ENCODE results near the gene NOP9.

Gene NOP9

GRCh38 chr14:24307575-24308341 lies 8.1 kb downstream of the NOP9 start, which contains the start of gene CIDEB:
Gene CIDEB, minus strand, starts transcription at chr14:24307977. Its CDS starts 119 bp downstream, at chr14:24307858.
- peak in 1 of 2 donors; percentile 39 for DNase-seq (ENCODE audit: extremely low read depth in 1 of 2, low read depth in 1 of 2)

- DNase-seq (ENCODE audit: extremely low read depth in 1 of 2, low read depth in 1 of 2): no peak
Observed at GRCh38 chr14:24308342-24309124, 8.9 kb downstream of the NOP9 start.

GRCh38 chr14:24309538-24310264 lies 10.1 kb downstream of the NOP9 start, which contains the start of gene LTB4R2:
Gene LTB4R2, plus strand, starts transcription at chr14:24310140. Its CDS starts 525 bp downstream, at chr14:24310665.
- no peak for DNase-seq (ENCODE audit: extremely low read depth in 1 of 2, low read depth in 1 of 2)

- no peak for DNase-seq (ENCODE audit: extremely low read depth in 1 of 2, low read depth in 1 of 2)
Observed at GRCh38 chr14:24310265-24310645, 10.6 kb downstream of the NOP9 start.

GRCh38 chr14:24310646-24311604 lies 11.3 kb downstream of the NOP9 start, which contains the start of gene LTB4R:
Gene LTB4R, plus strand, starts transcription at chr14:24311502. Its CDS starts 4,150 bp downstream, at chr14:24315652.
- DNase-seq (ENCODE audit: extremely low read depth in 1 of 2, low read depth in 1 of 2): peak; percentile 32 to 46

- DNase-seq (ENCODE audit: extremely low read depth in 1 of 2, low read depth in 1 of 2): no peak
Observed at GRCh38 chr14:24311837-24312615, 12.4 kb downstream of the NOP9 start.

GRCh38 chr14:24312736-24313507 lies 13.3 kb downstream of the NOP9 start:
- DNase-seq (ENCODE audit: extremely low read depth in 1 of 2, low read depth in 1 of 2): no peak

- no peak for DNase-seq (ENCODE audit: extremely low read depth in 1 of 2, low read depth in 1 of 2)
Observed at GRCh38 chr14:24313913-24314312, 14.3 kb downstream of the NOP9 start.

GRCh38 chr14:24314377-24315193 lies 14.9 kb downstream of the NOP9 start:
- DNase-seq (ENCODE audit: extremely low read depth in 1 of 2, low read depth in 1 of 2): no peak

- no peak for DNase-seq (ENCODE audit: extremely low read depth in 1 of 2, low read depth in 1 of 2)
Observed at GRCh38 chr14:24315243-24315806, 15.7 kb downstream of the NOP9 start.

GRCh38 chr14:24315807-24316596 lies 16.4 kb downstream of the NOP9 start:
- no peak for DNase-seq (ENCODE audit: extremely low read depth in 1 of 2, low read depth in 1 of 2)

- DNase-seq (ENCODE audit: extremely low read depth in 1 of 2, low read depth in 1 of 2): no peak
Observed at GRCh38 chr14:24316597-24316950, 16.9 kb downstream of the NOP9 start.

- DNase-seq (ENCODE audit: extremely low read depth in 1 of 2, low read depth in 1 of 2): no peak
Observed at GRCh38 chr14:24317141-24317928, 17.7 kb downstream of the NOP9 start.

- DNase-seq (ENCODE audit: extremely low read depth in 1 of 2, low read depth in 1 of 2): no peak
Observed at GRCh38 chr14:24321212-24321975, 21.7 kb downstream of the NOP9 start.

GRCh38 chr14:24322672-24323071 lies 23.0 kb downstream of the NOP9 start:
- no peak for DNase-seq (ENCODE audit: extremely low read depth in 1 of 2, low read depth in 1 of 2)
